GM12878 (cell line): ENCODE data around the gene SNAP29. TPM values are rescaled to one million over a fixed set of nuclear protein-coding genes. Genes with fewer than 3 reads are reported as not detected.
"Not testable (repeated sequence)": the region's sequence is repeated elsewhere in the genome, so short reads cannot be mapped to it uniquely, and the experiment has no call there.

Experiments used
- ATAC-seq: fragments of 200-7000 bp; cut with Tn5 transposase; 3 replicates; pipeline ENCODE4 v1.9.1; 2020; ENCODE audit warnings: mild to moderate bottlenecking, moderate library complexity
- BruUV-seq: library from RNA; stranded (reverse); fragments of 400-500 nt; replicated peaks from 2 replicates; lab custom pipeline; 2021; lab: Mats Ljungman, UMichigan
- CTCF ChIA-PET: fragments of 300-600 bp; sonication (Branson Sonifier 250); formaldehyde crosslinking; extraction: SDS; loops from one replicate; lab custom pipeline; 2021; ENCODE audit warnings: inconsistent platforms; lab: Yijun Ruan, JAX
- POLR2A ChIA-PET: fragments of 350-600 bp; formaldehyde crosslinking; extraction: SDS; loops from one replicate; lab custom pipeline; 2021; ENCODE audit warnings: inconsistent platforms; lab: Charles Lee
- RAD21 ChIA-PET: fragments of 300-600 bp; sonication (Branson Sonifier 250); formaldehyde crosslinking; loops from one replicate; lab custom pipeline; 2023; ENCODE audit warnings: antibody characterized with exemption; ENCODE audit not compliant: unreplicated experiment; lab: Charles Lee
- SMC1A ChIA-PET: fragments of 300-600 bp; sonication (Branson Sonifier 250); formaldehyde crosslinking; loops from one replicate; lab custom pipeline; 2023; ENCODE audit not compliant: unreplicated experiment, uncharacterized antibody; lab: Charles Lee
- DNase-seq: peaks from one replicate; pipeline ENCODE4 v3.0.0-alpha.2; 2011; ENCODE audit warnings: low read depth, low spot score
- FAIRE-seq: peaks from 3 replicates; lab custom pipeline; 2011; peaks lifted over from hg19 to GRCh38; lab: Jason Lieb, UNC
- H2AFZ ChIP-seq: 2 replicates; pipeline ENCODE4 v1.6.0; 2011; ENCODE audit warnings: low read depth, low read length, control low read depth; ENCODE audit not compliant: control insufficient read depth
- H3K27ac ChIP-seq: 2 replicates; pipeline ENCODE4 v1.5.1; 2011; ENCODE audit warnings: control low read depth; ENCODE audit not compliant: control insufficient read depth, insufficient read depth
- H3K27me3 ChIP-seq, 2 experiments: replicated peaks in 1 of 2; 2 replicates each; pipeline versions ENCODE4 v1.6.0 to v1.6.1; 2011; ENCODE audit warnings: low read length in 1 of 2; ENCODE audit not compliant: control insufficient read depth in 2 of 2, insufficient read depth in 2 of 2
- H3K36me3 ChIP-seq, 2 experiments: 2 replicates each; pipeline ENCODE4 v1.5.1; 2011; ENCODE audit warnings: low read length in 1 of 2; ENCODE audit not compliant: control insufficient read depth in 2 of 2, insufficient read depth in 2 of 2
- H3K4me1 ChIP-seq: 2 replicates; pipeline ENCODE4 v1.6.1; 2011; ENCODE audit warnings: mild to moderate bottlenecking, low read length, moderate library complexity, mixed read lengths; ENCODE audit not compliant: control insufficient read depth, insufficient read depth
- H3K4me2 ChIP-seq: 2 replicates; pipeline ENCODE4 v1.6.0; 2011; ENCODE audit warnings: control low read depth; ENCODE audit not compliant: control insufficient read depth, insufficient read depth
- H3K4me3 ChIP-seq: fragments of 200-600 bp; sonication (generic); 2 replicates; pipeline ENCODE4 v1.5.1; 2016
- H3K79me2 ChIP-seq: 2 replicates; pipeline ENCODE4 v1.6.0; 2011; ENCODE audit warnings: low read length; ENCODE audit not compliant: control insufficient read depth, insufficient read depth
- H3K9ac ChIP-seq: 2 replicates; pipeline ENCODE4 v1.8.0; 2011; ENCODE audit warnings: low read length, control low read depth, mixed read lengths; ENCODE audit not compliant: control insufficient read depth, insufficient read depth
- H3K9me3 ChIP-seq: replicated peaks from 3 replicates; pipeline ENCODE4 v1.5.1; 2011; ENCODE audit warnings: mild to moderate bottlenecking, low read length; ENCODE audit not compliant: control insufficient read depth, insufficient read depth
- H4K20me1 ChIP-seq: 2 replicates; pipeline ENCODE4 v1.6.0; 2011; ENCODE audit not compliant: control insufficient read depth, insufficient read depth
- BMI1 ChIP-seq: fragments of 450-650 bp; IDR thresholded peaks from 2 replicates; pipeline ENCODE4 v1.6.1; 2016; ENCODE audit warnings: mild to moderate bottlenecking, moderate library complexity, borderline replicate concordance
- FOS ChIP-seq: IDR thresholded peaks from 3 replicates; pipeline ENCODE4 v1.6.1; 2011; ENCODE audit warnings: borderline replicate concordance; ENCODE audit not compliant: insufficient read length; ENCODE audit errors: extremely low read depth
- NR2F1 ChIP-seq: fragments of 450-650 bp; conservative IDR thresholded peaks from 2 replicates; pipeline ENCODE4 v1.6.1; 2017; ENCODE audit warnings: mild to moderate bottlenecking
- NRF1 ChIP-seq: conservative IDR thresholded peaks from 2 replicates; pipeline ENCODE4 v1.6.1; 2011; ENCODE audit warnings: mild to moderate bottlenecking, low read depth, low read length, improper control_type of control experiment
- RELA ChIP-seq: fragments of 450-650 bp; IDR thresholded peaks from 2 replicates; pipeline ENCODE4 v1.8.0; 2014; ENCODE audit warnings: borderline replicate concordance; ENCODE audit not compliant: partially characterized antibody
- RFX5 ChIP-seq: IDR thresholded peaks from 2 replicates; pipeline ENCODE4 v1.6.1; 2011; ENCODE audit warnings: low read depth, low read length, improper control_type of control experiment
- WGBS: methylation state at CpG from one replicate; pipeline ENCODE4 v1.1.6; 2016; ENCODE audit warnings: low lambda C conversion rate; ENCODE audit not compliant: insufficient replicate concordance, insufficient coverage; ENCODE audit errors: missing lambda C conversion rate; 5-methylcytosine and 5-hydroxymethylcytosine counted together
- in situ Hi-C: fragments of 300-500 bp; cut with MboI; formaldehyde crosslinking; loops from 9 replicates; pipeline ENCODE4 v1.14.3; 2018; ENCODE audit warnings: mixed read lengths
- intact Hi-C: fragments of 100-400 bp; cut with micrococcal nuclease; formaldehyde crosslinking; loops from one replicate; pipeline ENCODE4 v1.14.2; 2022; ENCODE audit not compliant: unreplicated experiment
- polyA plus RNA-seq, 11 experiments: library from polyadenylated mRNA; depleted of rRNA in 4 of 11; unstranded in 6 of 11; stranded (reverse) in 5 of 11; fragments of >200 nt; fragmentation: Nextera tagmentation in 4 of 11; fragmentation: Illumina TruSeq in 1 of 11; extraction: Ambion mirVana in 4 of 11; extraction: Trizol in 1 of 11; gene quantifications; 1 replicate in 1 of 11; 2 replicates in 10 of 11; pipeline versions ENCODE4 v1.2.1 to v1.2.3, GENCODE V29; 2011 to 2016; ENCODE audit warnings: inconsistent platforms in 2 of 11, missing spikeins in 2 of 11, low read depth in 1 of 11
- total RNA-seq, 4 experiments: library from RNA; depleted of rRNA in 3 of 4; stranded (reverse); fragments of >200 nt in 3 of 4; fragmentation: Illumina TruSeq in 1 of 4; extraction: Trizol in 1 of 4; gene quantifications; 2 replicates each; pipeline versions ENCODE4 v1.2.1 to v1.2.3, GENCODE V29; 2013 to 2021
- TF ChIP-seq, protein P1 (sequence below): fragments of 450-650 bp; formaldehyde crosslinking; IDR thresholded peaks from 2 replicates; pipeline ENCODE4 v1.5.0; 2022; ENCODE audit warnings: mild to moderate bottlenecking, missing genetic modification characterization
- TF ChIP-seq, protein P2 (sequence below): fragments of 450-650 bp; IDR thresholded peaks from 2 replicates; pipeline ENCODE4 v1.6.1; 2017; ENCODE audit warnings: borderline replicate concordance

SNAP29 gene
- total and polyA plus RNA-seq, 10 of the 15 experiments (the other 5 are each of a cell fraction or from before 2014, with no cell fraction given): 4.7 to 45.7 (median 27.9) TPM

GRCh38 chr22:20906387-20906767 is 47.6 kb downstream of the SNAP29 start:
- intact Hi-C loops (no loop called here), in situ Hi-C loops (no loop called here)
- Histone ChIP-seq H3K4me1 (peaks cover 5% of the 10 kb centered on the region; the same call in 1 of the 2 replicates), H3K4me3 (no peak overlapping the region), H2AFZ (no peak overlapping the region), H3K9me3 (no peaks in the 10 kb centered on the region), H3K36me3 (no peaks in the 10 kb centered on the region), H3K27me3 (no peaks in the 10 kb centered on the region), H3K9ac (no peak overlapping the region), H3K79me2 (no peaks in the 10 kb centered on the region), H3K4me2 (no peak overlapping the region), H3K27ac (no peak overlapping the region), H4K20me1 (no peaks in the 10 kb centered on the region)
- ChIA-PET RAD21 (interaction anchor here (0.5 kb wide), 1 partner anchor 23 kb away, joined by 4 read pairs; no protein-coding TSS in a partner anchor), CTCF (no interaction called here), POLR2A (interaction anchor here (0.5 kb wide), 1 partner anchor 156 kb away, joined by 4 read pairs; no protein-coding TSS in a partner anchor), SMC1A (interaction anchor here (0.6 kb wide), 1 partner anchor 20 kb away, joined by 4 read pairs; no protein-coding TSS in a partner anchor)
- FAIRE-seq (no peak), ATAC-seq (no peak), DNase-seq (no peak)
- WGBS: 35% methylated on average over 3 of the region's 3 CpGs
- no TSS peak for BruUV-seq
- TF ChIP-seq NR2F1: no peak
- TF ChIP-seq RELA: no peak
- TF ChIP-seq, protein P1, sequence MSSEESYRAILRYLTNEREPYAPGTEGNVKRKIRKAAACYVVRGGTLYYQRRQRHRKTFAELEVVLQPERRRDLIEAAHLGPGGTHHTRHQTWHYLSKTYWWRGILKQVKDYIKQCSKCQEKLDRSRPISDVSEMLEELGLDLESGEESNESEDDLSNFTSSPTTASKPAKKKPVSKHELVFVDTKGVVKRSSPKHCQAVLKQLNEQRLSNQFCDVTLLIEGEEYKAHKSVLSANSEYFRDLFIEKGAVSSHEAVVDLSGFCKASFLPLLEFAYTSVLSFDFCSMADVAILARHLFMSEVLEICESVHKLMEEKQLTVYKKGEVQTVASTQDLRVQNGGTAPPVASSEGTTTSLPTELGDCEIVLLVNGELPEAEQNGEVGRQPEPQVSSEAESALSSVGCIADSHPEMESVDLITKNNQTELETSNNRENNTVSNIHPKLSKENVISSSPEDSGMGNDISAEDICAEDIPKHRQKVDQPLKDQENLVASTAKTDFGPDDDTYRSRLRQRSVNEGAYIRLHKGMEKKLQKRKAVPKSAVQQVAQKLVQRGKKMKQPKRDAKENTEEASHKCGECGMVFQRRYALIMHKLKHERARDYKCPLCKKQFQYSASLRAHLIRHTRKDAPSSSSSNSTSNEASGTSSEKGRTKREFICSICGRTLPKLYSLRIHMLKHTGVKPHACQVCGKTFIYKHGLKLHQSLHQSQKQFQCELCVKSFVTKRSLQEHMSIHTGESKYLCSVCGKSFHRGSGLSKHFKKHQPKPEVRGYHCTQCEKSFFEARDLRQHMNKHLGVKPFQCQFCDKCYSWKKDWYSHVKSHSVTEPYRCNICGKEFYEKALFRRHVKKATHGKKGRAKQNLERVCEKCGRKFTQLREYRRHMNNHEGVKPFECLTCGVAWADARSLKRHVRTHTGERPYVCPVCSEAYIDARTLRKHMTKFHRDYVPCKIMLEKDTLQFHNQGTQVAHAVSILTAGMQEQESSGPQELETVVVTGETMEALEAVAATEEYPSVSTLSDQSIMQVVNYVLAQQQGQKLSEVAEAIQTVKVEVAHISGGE (CRISPR knock-in tag): no peak
- TF ChIP-seq, protein P2, sequence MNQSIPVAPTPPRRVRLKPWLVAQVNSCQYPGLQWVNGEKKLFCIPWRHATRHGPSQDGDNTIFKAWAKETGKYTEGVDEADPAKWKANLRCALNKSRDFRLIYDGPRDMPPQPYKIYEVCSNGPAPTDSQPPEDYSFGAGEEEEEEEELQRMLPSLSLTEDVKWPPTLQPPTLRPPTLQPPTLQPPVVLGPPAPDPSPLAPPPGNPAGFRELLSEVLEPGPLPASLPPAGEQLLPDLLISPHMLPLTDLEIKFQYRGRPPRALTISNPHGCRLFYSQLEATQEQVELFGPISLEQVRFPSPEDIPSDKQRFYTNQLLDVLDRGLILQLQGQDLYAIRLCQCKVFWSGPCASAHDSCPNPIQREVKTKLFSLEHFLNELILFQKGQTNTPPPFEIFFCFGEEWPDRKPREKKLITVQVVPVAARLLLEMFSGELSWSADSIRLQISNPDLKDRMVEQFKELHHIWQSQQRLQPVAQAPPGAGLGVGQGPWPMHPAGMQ: no peak
- TF ChIP-seq FOS: no peak
- no peak for TF ChIP-seq BMI1
- TF ChIP-seq NRF1: no peak
- TF ChIP-seq RFX5: no peak

- ChIA-PET POLR2A (interaction anchor here (0.7 to 1.5 kb wide), 2 partner anchors 12 to 733 kb away, joined by 3 to 4 read pairs; partner anchors contain the start of gene SDF2L1), CTCF (interaction anchor here (0.8 kb wide), 1 partner anchor 85 kb away, joined by 3 read pairs; no protein-coding TSS in a partner anchor)
- SMC1A ChIA-PET, ATAC-seq, H2AFZ ChIP-seq, H3K4me1 ChIP-seq, DNase-seq, H3K4me2 ChIP-seq, H4K20me1 ChIP-seq, RAD21 ChIA-PET, H3K79me2 ChIP-seq, H3K9ac ChIP-seq, FAIRE-seq, BruUV-seq, H3K27ac ChIP-seq, H3K27me3 ChIP-seq, H3K36me3 ChIP-seq, intact Hi-C loops, H3K9me3 ChIP-seq, H3K4me3 ChIP-seq, in situ Hi-C loops: not testable (repeated sequence)
- WGBS: 85% methylated on average over 5 of the region's 5 CpGs
Measured at GRCh38 chr22:20908717-20909116, 49.9 kb downstream of the SNAP29 start.
